ENCODE data around the gene CA10.

The CA10 gene

GRCh38 chr17:51674579-51675255, 483.8 kb downstream of the CA10 start:
- no peak for DNase-seq (ENCODE audit: low read depth)

DNA sequence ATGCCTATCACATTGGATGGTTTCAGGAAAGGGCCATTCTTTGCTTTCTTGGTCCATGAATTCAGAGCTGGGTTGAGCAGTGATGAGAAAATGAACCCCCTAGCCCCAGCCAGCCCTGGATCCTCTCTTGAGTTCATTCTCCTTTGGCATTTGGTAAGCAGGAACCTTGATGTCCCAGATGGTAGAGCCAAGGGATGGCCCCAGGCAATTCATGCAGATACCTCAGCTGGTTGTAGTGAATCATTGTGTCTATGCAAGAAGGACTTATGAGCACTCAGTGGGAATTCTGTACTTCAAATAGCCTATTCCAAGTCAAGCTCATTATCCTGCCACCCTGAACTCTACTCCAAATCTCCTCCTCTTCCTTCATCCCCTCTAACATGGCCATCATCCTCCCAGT, 485.4 kb downstream of the CA10 start:
- no peak for DNase-seq (ENCODE audit: low read depth)

GRCh38 chr17:51672065-51672464, 486.4 kb downstream of the CA10 start:
- no peak for DNase-seq (ENCODE audit: low read depth)

DNA sequence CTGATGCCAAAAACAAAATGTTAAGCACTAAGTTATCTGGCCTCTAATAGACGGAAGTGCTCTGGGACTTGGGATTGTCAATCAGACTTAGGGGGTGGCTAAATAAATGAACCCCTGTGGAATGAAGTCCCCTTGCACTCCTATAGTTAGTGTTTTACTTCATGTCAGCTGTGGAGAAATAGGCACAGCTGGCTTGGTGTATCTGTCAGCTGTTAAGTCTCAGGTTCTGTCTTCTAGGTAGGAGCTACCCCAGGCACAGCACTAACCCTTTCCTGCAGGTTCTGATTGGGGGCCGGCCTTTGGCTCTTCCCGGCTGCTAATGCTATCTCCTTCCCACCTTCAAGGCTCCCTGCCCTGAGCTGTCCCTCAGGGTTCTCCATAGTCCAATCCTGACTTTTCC, 487.6 kb downstream of the CA10 start:
- DNase-seq (ENCODE audit: low read depth) = no peak

DNA sequence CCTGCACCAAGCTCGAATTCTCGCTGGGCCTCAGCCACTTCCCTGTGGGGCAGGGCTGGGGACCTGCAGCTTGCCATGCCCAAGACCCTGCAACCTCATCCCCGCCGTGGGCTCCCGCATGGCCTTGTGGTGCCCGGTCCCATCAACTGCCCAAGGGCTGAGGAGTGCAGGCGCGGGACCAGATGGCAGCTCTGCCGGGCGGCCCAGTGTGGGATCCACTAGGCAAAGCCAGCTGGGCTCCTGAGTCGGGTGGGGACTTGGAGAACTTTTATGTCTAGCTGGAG, 489.6 kb downstream of the CA10 start:
- DNase-seq (ENCODE audit: low read depth) = no peak

DNA sequence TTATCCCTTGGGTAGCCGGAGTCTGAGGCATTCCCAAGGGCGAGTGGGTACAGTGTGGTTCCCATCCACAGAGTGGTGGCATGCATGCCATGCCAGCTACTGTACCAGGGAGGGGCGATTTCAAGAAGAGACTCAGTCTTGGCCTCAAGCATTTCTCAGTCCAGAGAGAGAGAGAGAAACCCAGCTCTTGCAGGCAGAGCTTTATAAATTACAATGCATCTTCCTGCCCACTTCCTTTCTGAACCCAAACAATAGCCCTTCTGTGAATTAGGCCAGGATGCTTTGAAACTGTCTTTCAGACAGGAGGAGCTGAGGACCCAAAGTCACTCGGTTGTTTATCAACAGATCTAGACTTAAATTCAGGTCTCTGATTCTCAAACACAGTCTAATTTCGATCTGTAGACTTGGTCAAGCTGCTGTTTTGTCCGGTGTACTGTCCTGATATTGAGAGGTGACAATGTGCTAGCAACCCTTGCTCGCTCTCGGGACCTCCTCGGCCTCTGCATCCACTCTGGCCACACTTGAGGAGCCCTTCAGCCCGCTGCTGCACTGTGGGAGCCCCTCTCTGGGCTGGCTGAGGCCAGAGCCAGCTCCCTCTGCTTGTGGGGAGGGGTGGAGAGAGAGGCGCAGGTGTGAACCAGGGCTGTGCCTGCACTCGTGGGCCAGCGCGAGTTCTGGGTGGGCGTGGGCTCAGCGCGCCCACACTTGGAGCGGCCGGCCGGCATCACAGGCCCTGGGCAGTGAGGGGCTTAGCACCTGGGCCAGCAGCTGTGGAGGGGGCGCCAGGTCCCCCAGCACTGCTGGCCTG, 490.2 kb downstream of the CA10 start:
- DNase-seq (ENCODE audit: low read depth) = no peak

DNA sequence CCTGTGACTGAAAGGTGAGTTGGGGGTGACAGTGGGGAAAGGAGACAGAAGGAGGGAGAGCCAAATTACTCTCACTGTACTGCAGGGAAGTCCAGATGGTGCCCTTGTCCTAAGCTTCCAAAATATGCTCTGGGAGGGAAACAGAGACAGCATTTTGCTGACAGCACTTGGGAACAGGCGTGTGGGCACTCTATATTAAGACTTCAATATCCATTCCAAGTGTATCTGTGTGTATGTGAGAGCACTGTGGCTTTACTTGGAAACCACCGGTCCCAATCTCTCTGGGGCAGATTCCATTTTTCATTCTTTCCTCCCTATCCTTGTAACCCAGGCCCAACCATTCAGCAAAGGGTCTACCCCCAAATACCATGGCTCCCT, 490.8 kb downstream of the CA10 start:
- DNase-seq (ENCODE audit: low read depth) = no peak

- DNase-seq (ENCODE audit: low read depth) = no peak
Observed at GRCh38 chr17:51666971-51667705, 491.4 kb downstream of the CA10 start.

GRCh38 chr17:51662204-51663056, 496.1 kb downstream of the CA10 start:
- no peak for DNase-seq (ENCODE audit: low read depth)

GRCh38 chr17:51661403-51661802, 497.1 kb downstream of the CA10 start:
- DNase-seq (ENCODE audit: low read depth) = no peak

DNA sequence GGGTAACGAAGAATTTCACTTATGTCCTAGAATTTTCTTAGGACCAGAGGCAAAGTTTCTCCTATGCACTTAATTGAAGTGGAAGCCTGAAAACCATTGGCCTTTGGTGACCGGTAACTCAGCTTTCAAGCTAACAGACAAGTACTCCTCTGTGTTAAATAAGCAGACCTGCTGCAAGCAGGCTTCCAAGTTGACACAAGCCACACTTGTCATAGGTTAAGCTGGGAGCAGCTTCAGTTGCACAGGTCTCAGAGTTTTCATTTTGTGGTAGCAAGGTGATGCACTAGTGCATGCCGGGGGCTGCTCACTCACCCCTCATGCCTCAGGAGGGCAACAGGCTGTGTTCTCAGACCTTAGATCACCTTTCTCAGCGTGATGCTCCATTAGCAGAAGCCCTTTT, 498.2 kb downstream of the CA10 start:
- DNase-seq (ENCODE audit: low read depth) = no peak

DNA sequence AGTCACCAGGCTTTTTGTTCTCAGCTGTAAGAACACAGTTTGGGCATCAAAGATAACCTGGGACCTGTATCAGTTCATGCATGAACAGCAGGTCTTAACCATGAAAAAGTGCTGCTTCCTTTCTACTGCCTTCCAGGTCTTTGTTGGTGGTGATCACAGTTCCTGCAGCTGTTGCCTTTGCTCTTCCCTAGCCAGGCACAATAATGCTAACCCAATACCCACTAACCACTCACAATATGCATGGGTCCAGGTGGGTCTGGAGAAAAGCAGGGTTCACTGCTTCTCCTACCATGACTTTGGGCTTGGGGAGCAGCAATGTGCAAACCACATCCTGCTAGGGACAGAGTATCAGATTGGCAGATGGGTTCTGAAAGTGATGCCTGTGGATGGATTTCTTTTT, 501.3 kb downstream of the CA10 start:
- no peak for DNase-seq (ENCODE audit: low read depth)

- no peak for DNase-seq (ENCODE audit: low read depth)
Observed at GRCh38 chr17:51653878-51654277, 504.6 kb downstream of the CA10 start.

DNA sequence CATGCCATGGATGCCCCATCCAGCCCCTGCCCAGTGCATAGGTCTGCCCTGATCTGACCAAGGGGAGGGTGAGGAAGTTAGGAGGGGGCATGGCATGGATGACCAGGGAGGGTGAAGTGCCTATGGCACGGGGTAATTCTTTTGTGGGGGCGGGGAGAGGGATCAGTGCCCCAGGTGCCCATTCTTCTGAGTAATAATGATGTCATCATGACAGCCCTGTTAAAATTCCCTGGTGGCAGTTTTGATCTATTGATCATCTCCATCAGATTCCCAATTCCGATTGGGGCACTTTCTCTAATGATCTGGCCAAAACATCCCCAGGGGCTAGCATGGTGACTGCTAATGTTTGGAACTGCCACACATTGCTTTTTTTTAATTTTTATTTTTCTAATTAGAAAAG, 506.0 kb downstream of the CA10 start:
- DNase-seq (ENCODE audit: low read depth) = no peak

DNA sequence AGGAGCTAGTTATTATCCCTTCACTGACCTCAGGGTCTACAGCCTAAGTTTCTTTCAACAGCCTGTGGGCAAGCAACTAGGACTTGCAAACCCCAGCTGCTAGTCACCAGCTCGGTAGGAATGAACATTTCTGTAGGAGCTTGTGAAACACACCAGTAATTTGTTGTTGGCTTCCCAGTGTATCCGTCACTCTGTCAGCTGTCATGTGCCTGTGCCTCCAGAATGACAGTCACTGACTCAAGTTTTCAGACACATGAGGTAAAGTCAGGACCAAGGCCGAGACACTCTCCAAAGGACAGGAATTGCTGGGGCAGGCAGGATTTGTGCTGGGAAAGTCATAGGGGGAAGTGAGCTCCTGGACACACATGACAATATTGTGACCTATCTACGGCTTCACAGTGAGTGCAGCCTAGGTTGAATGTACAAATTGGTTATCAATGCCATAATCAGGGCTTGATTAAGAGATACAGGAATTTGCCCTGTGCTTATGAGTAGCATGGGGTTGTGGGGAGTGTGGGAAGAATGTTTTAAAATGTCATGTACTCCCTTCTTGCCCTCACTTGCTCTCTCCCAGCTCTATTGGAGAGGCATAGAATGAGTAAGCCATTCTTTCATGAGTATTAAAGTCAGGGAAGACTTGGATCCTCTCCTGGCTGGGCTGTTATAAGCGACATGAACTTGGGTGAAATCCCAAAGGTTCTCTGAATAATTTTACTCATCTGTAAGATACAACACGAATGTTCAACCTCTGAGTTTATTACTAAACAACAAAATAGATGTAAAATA, 506.8 kb downstream of the CA10 start:
- DNase-seq (ENCODE audit: low read depth) = no peak

GRCh38 chr17:51650772-51651171, 507.7 kb downstream of the CA10 start:
- no peak for DNase-seq (ENCODE audit: low read depth)

DNA sequence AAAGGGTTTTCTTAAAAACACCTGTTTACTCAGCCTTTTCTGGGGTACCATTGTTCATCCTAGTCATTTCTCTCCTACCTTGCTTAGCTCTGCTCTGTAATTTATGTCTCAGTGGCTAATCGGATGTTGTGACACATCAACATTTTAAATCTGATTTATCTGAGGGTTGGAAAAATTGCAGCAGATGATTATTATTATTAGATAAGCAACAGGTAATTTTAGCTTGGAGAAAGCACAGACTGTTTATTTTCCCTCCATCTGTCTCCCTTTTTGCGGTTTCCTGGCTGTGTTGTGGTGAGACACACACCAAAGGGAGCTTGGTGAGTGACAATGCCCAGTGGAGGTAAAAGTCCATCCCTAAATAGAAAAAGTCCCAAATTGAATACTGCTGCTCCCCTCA, 508.3 kb downstream of the CA10 start:
- no peak for DNase-seq (ENCODE audit: low read depth)

DNA sequence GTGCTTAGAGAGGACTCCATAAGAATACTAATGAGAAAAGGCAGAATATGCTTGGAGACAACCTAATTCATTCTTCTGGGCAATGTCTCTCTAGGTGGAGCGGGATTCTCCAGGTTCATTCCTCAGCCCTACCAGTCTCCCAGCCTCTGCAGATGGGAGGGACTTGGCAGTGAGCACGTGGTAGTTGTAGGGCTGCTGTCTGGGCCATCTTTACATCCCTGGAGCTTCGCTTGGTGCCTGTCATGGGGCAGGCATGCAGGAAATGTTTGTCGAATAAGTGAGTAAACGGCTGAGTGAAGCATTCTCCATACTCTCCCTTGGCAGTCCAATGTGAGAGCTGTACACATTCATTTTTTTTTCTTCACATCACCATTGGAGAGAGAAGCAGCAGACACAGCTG, 510.7 kb downstream of the CA10 start:
- DNase-seq (ENCODE audit: low read depth) = no peak

GRCh38 chr17:51647067-51647466, 511.4 kb downstream of the CA10 start:
- DNase-seq (ENCODE audit: low read depth) = no peak

GRCh38 chr17:51646539-51646938, 512.0 kb downstream of the CA10 start:
- DNase-seq (ENCODE audit: low read depth) = no peak

DNA sequence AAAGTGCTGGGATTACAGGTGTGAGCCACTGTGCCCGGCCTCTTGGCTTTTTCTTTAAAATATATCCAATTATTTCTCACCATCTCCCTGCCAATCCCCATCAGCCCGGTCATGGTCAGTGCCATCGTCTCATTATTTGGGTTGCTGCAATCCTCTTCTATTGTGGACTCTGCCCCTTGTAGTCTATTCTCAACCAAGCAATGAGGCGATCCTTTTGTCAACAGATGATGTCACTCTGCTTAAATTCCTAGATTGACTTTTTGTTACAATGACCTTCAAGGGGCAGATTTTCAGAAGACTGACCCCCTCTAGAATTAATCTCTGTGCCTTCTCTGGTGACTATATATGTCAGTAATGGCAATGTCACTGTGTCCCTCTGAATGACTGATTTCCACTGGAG, 513.5 kb downstream of the CA10 start:
- DNase-seq (ENCODE audit: low read depth) = no peak

Data from activated T-helper 9 cell treated with anti-CD3 and anti-CD28 coated beads, Interleukin-2, amount 50 U/mL, for 16 hours (primary cell).